HG02759 (cell line): ENCODE data around the gene IFFO2.

Source experiments
- ATAC-seq: cut with Tn5 transposase; IDR thresholded peaks from one replicate; pipeline ENCODE4 v1.9.1; 2021; ENCODE audit warnings: mild to moderate bottlenecking, moderate library complexity; ENCODE audit not compliant: unreplicated experiment

Gene IFFO2

DNA sequence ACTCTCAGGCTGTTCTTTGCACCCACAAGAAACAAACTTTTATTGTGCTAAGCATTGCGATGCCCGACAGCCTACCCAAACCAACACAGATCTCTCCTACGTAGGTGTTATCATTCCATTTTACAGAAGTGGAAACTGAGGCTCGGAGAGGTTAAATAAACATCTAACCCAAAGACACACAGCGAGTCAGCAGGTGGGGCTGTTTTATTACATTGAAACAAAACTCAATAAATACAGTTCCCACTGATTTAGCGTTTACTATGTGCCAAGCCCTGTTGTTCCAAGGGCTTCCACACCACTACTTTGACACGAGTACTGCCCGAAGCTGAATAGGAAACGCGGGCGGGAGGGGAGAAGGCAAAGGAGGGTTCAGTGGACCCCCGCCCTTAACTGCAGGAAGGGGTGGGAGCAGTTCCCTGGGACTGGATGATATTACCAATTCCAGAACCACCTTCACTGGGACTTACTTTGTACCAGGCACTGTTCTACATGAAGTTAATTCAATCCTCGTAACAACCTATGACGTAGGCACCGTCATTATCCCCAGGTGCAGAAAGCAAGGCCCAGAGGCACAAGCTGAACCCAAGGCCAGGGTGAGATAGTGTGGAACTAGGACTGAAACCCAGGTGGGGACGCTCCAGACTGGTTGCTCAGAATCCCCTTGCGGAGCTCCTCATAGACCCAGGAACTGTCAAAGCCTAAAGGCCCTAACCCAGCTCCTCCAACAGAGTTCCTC is 34.8 kb downstream of the IFFO2 start:
- no peak for ATAC-seq

DNA sequence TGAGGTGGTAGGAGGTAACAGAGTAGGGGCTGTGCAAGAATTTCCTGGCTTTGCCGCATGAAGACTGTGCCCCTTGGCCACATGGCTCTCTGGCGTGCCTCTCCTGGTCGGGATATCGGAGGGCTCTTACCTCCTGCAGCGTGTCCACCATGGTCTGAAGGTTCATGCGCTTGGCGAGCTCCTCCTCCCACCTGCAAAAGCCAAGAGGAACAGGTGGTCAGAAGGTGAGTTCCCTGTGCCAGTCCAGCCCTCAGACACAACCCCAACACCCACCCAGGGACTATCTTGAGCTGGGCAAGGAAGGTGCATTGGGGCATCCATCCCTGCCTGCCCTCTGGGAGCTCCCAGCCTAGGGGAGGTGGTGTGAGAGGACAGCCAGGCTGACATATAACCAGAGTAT is 35.5 kb downstream of the IFFO2 start:
- ATAC-seq = no peak

DNA sequence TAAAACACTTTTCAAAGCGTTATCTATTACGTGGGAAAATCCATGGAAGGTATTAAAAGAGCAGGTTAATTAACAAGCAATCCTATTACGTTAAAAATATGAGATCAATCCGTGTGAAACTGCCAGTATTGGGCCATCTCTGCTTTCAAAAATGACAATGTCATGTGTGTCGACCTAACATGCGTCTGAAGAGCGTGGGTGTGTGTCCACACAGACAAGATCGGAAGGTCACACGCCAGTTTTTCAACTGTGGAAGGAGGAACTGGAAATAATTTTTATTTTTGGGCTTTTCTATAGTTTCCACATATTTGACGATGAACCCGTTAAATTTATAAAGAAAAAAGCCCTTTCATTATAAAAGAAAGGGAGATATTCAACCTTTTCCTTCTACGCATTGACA is 36.5 kb downstream of the IFFO2 start:
- ATAC-seq = no peak

- ATAC-seq = no peak
These were observed 37.1 kb downstream of the IFFO2 start for GRCh38 chr1:18919197-18919905.

DNA sequence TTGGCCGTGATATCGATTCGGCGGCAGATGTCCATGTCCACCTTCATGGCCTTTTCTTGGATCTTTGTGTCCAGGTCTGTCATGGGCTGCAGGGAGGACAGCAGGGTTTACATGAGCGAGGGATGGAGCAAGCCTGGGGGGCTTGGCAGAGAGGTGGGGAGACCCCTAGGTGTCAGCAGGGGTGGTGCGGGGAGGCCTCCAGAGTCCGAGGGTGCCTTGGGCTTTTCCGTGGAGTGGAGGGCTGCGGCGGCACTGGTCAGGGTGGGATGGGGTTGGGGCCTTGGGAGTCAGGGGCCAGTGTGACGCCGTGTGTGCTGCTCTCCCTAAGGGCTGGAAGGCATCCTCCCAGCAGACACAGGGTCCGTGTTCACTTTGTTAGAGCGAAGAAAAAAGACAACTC is 38.1 kb downstream of the IFFO2 start:
- ATAC-seq = no peak

GRCh38 chr1:18917071-18917799 is 39.2 kb downstream of the IFFO2 start:
- ATAC-seq = no peak

GRCh38 chr1:18915341-18915740 is 41.1 kb downstream of the IFFO2 start:
- no peak for ATAC-seq

DNA sequence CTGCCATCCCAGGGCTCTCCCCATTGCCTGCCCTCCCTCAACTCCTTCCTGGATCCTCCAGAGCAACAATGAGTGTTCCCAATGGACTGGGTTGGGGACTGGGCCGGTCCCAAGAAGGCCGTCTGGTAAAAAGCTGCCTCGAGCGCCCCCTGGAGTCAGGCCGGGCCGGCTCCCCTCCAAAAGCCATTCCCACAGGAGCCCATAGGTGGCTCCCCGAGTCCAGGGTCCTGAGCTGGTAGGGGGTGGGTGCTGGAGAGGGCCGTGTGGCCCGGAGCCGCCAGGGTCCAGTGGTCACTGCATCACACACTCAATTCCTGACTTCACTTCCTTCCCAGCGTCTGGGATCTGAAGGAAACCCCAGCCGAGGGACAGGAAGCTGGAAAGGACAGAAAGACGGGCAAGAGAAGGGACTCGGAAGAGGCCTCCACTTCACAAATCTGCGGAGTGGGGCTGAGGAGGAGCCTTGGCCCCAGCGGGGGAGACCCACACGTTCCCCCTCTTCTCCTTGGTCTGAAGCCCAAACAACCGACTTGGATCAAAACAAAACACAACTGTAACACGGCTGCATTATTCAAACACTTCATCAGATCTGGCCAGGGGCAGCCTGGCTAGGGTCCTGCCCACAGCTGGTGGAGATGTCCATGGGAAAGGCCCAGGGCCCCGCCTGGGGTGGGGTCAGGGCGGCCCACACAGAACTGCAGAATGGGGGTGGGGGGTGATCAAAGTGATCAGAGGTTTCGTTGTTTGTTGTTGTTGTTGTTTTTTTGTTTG is 43.2 kb downstream of the IFFO2 start:
- ATAC-seq = peak; percentile 74

DNA sequence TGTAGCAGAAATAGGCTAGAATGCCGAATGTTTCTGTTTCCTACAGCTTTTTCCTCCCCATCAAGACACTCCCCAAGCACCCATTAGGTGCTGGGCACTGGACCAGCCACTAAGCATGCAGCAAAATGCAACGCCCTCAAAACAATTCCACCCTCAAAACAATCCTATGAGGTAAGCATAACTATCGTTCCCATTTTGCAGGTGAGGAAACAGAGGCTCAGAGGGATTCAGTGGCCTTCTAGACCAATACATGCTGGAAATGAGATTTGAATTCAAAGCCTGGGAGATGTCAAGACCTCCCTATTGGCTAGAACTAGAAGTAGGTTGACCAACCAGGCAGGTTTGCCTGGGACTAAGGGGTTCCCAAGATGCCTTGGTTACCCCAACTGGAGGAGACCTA is 43.9 kb downstream of the IFFO2 start:
- no peak for ATAC-seq

GRCh38 chr1:18908911-18909771 is 47.3 kb downstream of the IFFO2 start:
- ATAC-seq = no peak

DNA sequence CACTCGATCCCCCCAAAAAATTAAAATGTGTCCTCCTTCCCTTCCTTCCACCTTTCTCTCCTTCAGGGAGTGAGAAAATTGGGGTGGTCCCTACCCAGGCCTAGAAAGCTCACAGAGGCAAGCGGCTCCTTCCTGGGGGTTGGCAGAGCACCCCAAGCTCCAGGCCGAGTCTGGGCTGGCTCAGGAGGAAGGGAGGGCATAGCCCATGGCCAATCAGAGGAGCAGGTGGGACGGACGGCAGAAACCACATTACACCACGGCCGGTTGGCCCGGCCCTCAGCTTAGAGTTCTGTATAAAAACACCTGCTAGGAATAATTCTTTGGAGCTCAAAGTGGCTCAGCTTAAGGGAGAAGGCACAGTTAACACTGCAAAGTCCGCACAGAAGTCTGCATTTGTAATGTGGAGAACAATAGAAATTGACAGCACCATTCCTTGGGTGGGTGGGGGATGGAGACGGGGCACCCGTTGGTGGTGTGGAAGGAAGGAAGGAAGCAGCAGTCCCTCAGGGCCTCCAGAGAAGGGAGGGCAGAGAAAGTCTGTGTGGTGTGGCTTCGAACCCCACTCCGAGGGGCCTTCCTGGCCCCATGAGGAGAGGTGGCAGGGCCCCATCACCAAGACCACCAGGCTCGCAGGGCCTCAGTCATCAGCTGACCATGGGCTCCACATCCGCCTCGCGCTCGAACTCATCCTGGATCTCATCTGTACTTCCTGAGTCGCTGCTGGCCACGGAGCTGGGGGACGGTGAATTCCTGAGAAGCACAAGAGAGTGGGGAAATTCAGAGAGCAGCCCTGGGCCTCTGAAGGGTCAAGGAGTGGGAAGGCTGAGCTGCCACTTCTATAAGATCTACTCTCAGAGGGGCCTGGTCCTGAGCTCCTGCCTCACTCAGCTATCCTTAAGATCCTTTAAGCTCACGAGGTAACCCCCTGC is 48.3 kb downstream of the IFFO2 start:
- ATAC-seq = peak; percentile 58

- no peak for ATAC-seq
These were observed 49.2 kb downstream of the IFFO2 start for GRCh38 chr1:18907021-18907916.

GRCh38 chr1:18903291-18903756 is 53.2 kb downstream of the IFFO2 start:
- no peak for ATAC-seq

DNA sequence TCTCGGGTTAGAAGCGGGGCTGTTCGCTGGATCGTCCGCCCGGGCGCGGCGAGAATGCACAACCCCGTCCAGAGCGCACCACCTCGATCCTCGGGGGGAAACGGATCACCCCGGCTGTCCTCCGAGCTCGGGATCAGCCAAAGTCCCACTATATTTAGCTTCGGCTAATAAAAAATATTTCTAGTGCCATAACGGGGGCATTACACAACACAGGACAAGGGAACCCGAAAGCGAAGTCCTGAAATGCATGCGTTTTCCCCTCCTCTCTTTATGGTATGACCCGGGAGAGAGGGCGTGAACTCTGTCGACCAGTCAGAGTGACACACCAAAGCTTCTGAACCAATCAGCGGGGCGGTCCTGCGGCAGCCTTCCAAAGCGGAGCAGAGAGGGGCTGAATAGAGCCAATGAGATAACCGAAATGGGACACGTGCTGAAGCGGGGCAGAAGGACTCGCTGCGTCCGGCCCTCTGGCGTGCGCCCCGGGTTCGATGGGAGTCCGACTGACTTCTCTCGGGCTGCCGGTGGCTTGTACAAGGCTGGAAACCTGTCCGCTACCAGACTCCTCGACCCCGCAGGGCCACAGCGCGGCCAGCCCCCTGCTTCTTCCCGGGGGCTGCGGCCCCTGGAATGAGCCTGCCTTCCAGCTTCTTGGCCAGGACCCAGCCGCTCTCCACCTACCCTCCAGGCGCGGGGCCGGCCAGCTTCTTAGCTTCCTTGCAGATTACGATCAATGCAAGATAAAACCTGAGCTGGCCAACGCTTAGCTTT is 53.8 kb downstream of the IFFO2 start, which contains the start of gene ALDH4A1:
ALDH4A1 (minus strand) TSS at position 33 of the 768 bp plus-strand sequence; CDS start at position 1, 32 bp downstream.
- ATAC-seq = peak; percentile 96

- no peak for ATAC-seq
These were observed 54.4 kb downstream of the IFFO2 start for GRCh38 chr1:18901952-18902522.

DNA sequence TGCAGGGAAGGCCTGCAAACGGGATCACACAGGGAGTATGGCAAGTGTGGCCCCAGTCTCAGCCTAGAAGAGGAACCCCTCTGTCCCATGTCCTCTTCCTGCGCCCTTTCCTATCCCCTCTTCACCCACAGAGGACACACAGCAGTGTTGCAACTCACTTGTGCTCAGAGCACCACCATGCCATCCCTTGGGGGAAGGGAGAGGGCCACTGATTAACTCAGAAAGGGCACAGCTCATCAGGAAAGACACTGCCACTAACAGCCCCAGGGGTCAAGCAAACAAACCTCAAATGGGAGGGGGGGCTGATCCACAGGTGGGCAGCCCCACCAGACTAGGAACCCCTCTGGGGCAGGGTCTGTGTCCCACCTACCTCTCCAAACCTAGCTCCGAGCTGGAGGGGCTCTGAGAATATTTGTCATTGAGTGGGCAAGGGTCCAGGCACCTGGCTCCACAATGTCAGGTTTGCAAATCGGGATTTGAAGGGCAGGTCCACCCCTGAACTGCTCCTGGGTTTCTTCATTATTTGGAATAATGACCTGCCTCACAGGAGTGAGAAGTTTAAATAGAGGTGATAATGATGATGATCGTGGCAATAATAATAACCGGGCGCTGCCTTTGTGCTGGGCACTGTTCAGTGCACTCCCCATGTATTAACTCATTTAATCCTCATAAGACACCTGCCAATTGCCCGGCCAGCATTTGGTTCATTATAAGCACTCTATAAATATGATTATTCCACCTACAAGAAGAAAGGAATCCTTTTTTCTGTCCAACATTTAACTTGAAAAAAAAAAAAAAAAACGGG is 55.1 kb downstream of the IFFO2 start:
- no peak for ATAC-seq
